WTC11 (cell line): ENCODE data around the gene NRSN2. TPM values are rescaled to one million over a fixed set of nuclear protein-coding genes. Genes with fewer than 3 reads are reported as not detected.

Source experiments
- total RNA-seq: library from RNA; stranded (reverse); gene quantifications from 3 replicates; pipeline ENCODE4 v1.2.3, GENCODE V29; 2021
- TF ChIP-seq, protein P1 (sequence below): sonication (generic); formaldehyde crosslinking; IDR thresholded peaks from 2 replicates; pipeline ENCODE4 v1.8.1; 2023; ENCODE audit warnings: mild to moderate bottlenecking, missing genetic modification reagents

NRSN2 gene
- total RNA-seq, 1 experiment from 2014 or later = 23.0 TPM

DNA sequence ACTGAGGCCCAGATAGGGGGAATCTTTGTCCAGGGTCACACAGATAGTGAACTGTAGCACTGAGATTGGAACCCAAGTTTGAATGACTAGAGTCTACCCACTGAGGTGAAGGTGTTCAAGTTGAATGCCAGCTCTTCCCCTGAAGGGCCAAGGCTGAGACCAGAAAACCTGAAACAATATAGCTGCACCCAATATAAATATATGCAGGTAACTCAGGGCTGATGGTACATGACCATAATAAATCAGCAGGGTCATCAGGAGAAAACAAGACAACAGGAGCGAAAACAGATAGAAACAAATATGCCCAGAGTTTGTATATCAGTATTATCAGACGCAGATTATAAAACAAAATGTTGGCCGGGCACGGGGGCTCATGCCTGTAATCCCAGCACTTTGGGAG is 57.2 kb downstream of the NRSN2 start (continued):
- TF ChIP-seq, protein P1, sequence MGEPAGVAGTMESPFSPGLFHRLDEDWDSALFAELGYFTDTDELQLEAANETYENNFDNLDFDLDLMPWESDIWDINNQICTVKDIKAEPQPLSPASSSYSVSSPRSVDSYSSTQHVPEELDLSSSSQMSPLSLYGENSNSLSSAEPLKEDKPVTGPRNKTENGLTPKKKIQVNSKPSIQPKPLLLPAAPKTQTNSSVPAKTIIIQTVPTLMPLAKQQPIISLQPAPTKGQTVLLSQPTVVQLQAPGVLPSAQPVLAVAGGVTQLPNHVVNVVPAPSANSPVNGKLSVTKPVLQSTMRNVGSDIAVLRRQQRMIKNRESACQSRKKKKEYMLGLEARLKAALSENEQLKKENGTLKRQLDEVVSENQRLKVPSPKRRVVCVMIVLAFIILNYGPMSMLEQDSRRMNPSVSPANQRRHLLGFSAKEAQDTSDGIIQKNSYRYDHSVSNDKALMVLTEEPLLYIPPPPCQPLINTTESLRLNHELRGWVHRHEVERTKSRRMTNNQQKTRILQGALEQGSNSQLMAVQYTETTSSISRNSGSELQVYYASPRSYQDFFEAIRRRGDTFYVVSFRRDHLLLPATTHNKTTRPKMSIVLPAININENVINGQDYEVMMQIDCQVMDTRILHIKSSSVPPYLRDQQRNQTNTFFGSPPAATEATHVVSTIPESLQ (CRISPR knock-in tag) = no peak

Other genes with a start within 250 kb of the NRSN2 start
- 0.89 TPM in 1 of 3 replicates, not detected in the others for gene DEFB126, start 204.5 kb upstream of the NRSN2 start, total RNA-seq
- not detected in 3 replicates for gene DEFB127, start 189.7 kb upstream of the NRSN2 start, total RNA-seq
- not detected in 3 replicates for gene DEFB128, start 157.4 kb upstream of the NRSN2 start, total RNA-seq
- not detected in 3 replicates for gene DEFB129, start 119.9 kb upstream of the NRSN2 start, total RNA-seq
- gene DEFB132, start 89.4 kb upstream of the NRSN2 start, total RNA-seq = not detected in 3 replicates
- gene C20orf96, start 56.4 kb upstream of the NRSN2 start, total RNA-seq = 22.1 to 30.3 TPM (median 27.8 TPM) in 3 replicates
- 43.6 to 54.1 TPM (median 52.6 TPM) in 3 replicates for gene ZCCHC3, start 49.5 kb upstream of the NRSN2 start, total RNA-seq
- 59.1 to 76.3 TPM (median 72.5 TPM) in 3 replicates for gene SOX12, start 21.6 kb upstream of the NRSN2 start, total RNA-seq
- gene TRIB3, start 33.6 kb downstream of the NRSN2 start, total RNA-seq = 7.8 to 9.2 TPM (median 8.7 TPM) in 3 replicates
- gene RBCK1, start 61.2 kb downstream of the NRSN2 start, total RNA-seq = 65.0 to 75.2 TPM (median 69.5 TPM) in 3 replicates
- 14.6 to 15.6 TPM (median 15.4 TPM) in 3 replicates for gene TBC1D20, start 115.4 kb downstream of the NRSN2 start, total RNA-seq
- gene CSNK2A1, start 196.7 kb downstream of the NRSN2 start, total RNA-seq = 235 to 244 TPM (median 236 TPM) in 3 replicates